VCaP (cell line): ENCODE results near the gene RAD51B.

Experiments used
- H3K27ac ChIP-seq: fragments of 450-650 bp; 2 replicates; pipeline ENCODE4 v1.5.1; 2017
- CTCF ChIP-seq: fragments of 450-650 bp; conservative IDR thresholded peaks from 2 replicates; pipeline ENCODE4 v1.5.1; 2017; ENCODE audit warnings: mild to moderate bottlenecking, moderate library complexity

Gene RAD51B

GRCh38 chr14:68718023-68718990 is 898.7 kb downstream of the RAD51B start:
- no peak overlapping the region for H3K27ac ChIP-seq
- TF ChIP-seq CTCF = no peak; the same call in 1 of the 2 replicates

- no peak overlapping the region for H3K27ac ChIP-seq
Observed at GRCh38 chr14:68719634-68720384, 900.2 kb downstream of the RAD51B start.

GRCh38 chr14:68722186-68722585 is 902.6 kb downstream of the RAD51B start:
- TF ChIP-seq CTCF = no peak
- H3K27ac ChIP-seq = no peak overlapping the region

More at GRCh38 chr14:68719634-68720384, 900.2 kb downstream of the RAD51B start:
- TF ChIP-seq CTCF = no peak

- TF ChIP-seq CTCF = no peak
- no peak overlapping the region for H3K27ac ChIP-seq
Observed at GRCh38 chr14:68722968-68723566, 903.5 kb downstream of the RAD51B start.

GRCh38 chr14:68723808-68724268 is 904.3 kb downstream of the RAD51B start:
- TF ChIP-seq CTCF = no peak
- H3K27ac ChIP-seq = no peak overlapping the region

GRCh38 chr14:68724914-68725313 is 905.3 kb downstream of the RAD51B start:
- H3K27ac ChIP-seq = no peak overlapping the region
- no peak for TF ChIP-seq CTCF
